Mammary epithelial cell (primary cell): ENCODE data around the gene LCAT.

Experiments
- CTCF ChIP-seq, 2 donors: IDR thresholded peaks in 1 of 2; conservative IDR thresholded peaks in 1 of 2; 2 replicates each; pipeline ENCODE4 v1.5.1; 2011 to 2012; ENCODE audit warnings: inconsistent platforms in 2 of 2, low read length in 2 of 2, mild to moderate bottlenecking in 2 of 2, control low read depth in 1 of 2, low read depth in 1 of 2; ENCODE audit not compliant: insufficient read depth in 1 of 2; ENCODE audit errors: extremely low read depth in 1 of 2
- EZH2 ChIP-seq: IDR thresholded peaks from 2 replicates; pipeline ENCODE4 v1.6.1; 2012; ENCODE audit warnings: low read length, inconsistent platforms, borderline replicate concordance

- no peak for TF ChIP-seq EZH2
- no peak for TF ChIP-seq CTCF (conservative IDR thresholded peaks at IDR 0.05 in 1 of 2, IDR thresholded peaks at IDR 0.05 in 1 of 2; ENCODE audit: extremely low read depth in 1 of 2, insufficient read depth in 1 of 2, low read depth in 1 of 2, low read length in 2 of 2)
Observed at GRCh38 chr16:67914758-67915495, 29.0 kb downstream of the LCAT start.
